22Rv1 (cell line): ENCODE data around the gene ERP44.

Experiments
- ZFX ChIP-seq: fragments of 450-650 bp; IDR thresholded peaks from 2 replicates; pipeline ENCODE4 v1.6.1; 2017; ENCODE audit warnings: antibody characterized with exemption, borderline replicate concordance
- TF ChIP-seq, protein P1 (sequence below): fragments of 450-650 bp; IDR thresholded peaks from 2 replicates; pipeline ENCODE4 v1.5.1; 2017; ENCODE audit warnings: mild to moderate bottlenecking

DNA sequence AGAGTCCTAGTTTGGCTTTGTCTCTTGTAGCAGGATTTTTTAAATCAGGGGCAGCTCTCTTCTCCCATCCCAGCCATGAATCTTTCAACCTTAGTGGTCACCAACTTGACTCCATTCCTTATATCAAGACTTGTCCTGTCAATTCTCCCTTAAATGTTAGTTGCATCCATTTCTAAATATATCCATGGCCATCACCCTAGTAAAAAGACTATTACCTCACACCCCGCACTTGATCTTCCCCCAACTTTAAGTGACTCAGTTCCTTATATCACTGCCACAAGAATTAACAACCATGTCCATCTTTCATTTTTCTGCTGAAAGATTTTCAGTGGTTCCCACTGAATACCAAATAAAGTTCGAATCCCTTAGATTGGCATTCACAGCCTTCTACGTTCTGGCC is 125.3 kb downstream of the ERP44 start:
- TF ChIP-seq, protein P1, sequence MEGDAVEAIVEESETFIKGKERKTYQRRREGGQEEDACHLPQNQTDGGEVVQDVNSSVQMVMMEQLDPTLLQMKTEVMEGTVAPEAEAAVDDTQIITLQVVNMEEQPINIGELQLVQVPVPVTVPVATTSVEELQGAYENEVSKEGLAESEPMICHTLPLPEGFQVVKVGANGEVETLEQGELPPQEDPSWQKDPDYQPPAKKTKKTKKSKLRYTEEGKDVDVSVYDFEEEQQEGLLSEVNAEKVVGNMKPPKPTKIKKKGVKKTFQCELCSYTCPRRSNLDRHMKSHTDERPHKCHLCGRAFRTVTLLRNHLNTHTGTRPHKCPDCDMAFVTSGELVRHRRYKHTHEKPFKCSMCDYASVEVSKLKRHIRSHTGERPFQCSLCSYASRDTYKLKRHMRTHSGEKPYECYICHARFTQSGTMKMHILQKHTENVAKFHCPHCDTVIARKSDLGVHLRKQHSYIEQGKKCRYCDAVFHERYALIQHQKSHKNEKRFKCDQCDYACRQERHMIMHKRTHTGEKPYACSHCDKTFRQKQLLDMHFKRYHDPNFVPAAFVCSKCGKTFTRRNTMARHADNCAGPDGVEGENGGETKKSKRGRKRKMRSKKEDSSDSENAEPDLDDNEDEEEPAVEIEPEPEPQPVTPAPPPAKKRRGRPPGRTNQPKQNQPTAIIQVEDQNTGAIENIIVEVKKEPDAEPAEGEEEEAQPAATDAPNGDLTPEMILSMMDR = no peak
- TF ChIP-seq ZFX = no peak
